NCI-H146 (cell line): ENCODE measurements around the gene RAI1.

Source experiments
- DNase-seq: peaks from one replicate; lab custom pipeline; 2025; lab: John Stamatoyannopoulos, UW

The RAI1 gene

GRCh38 chr17:17831208-17832031 lies 150.2 kb downstream of the RAI1 start:
- no peak for DNase-seq

GRCh38 chr17:17832032-17832363 lies 150.7 kb downstream of the RAI1 start:
- no peak for DNase-seq

- no peak for DNase-seq
These were observed 152.6 kb downstream of the RAI1 start for GRCh38 chr17:17833658-17834357.

- DNase-seq: no peak
These were observed 153.7 kb downstream of the RAI1 start for GRCh38 chr17:17834974-17835373.

GRCh38 chr17:17835415-17836249 lies 154.4 kb downstream of the RAI1 start:
- no peak for DNase-seq

GRCh38 chr17:17836250-17836817 lies 155.1 kb downstream of the RAI1 start:
- peak; percentile 96 for DNase-seq

GRCh38 chr17:17836818-17837379 lies 155.6 kb downstream of the RAI1 start, which contains the start of gene SREBF1:
Gene SREBF1 (minus strand): TSS chr17:17836986. CDS start chr17:17836817, 169 bp downstream.
- peak; percentile 59 for DNase-seq

- no peak for DNase-seq
These were observed 156.1 kb downstream of the RAI1 start for GRCh38 chr17:17837380-17837821.

GRCh38 chr17:17837966-17838962 lies 157.0 kb downstream of the RAI1 start:
- DNase-seq: peak; percentile 16

- DNase-seq: peak; percentile 95
These were observed 158.8 kb downstream of the RAI1 start for GRCh38 chr17:17839791-17840707.

- peak; percentile 35 for DNase-seq
These were observed 159.7 kb downstream of the RAI1 start for GRCh38 chr17:17840751-17841591.

- DNase-seq: no peak
These were observed 160.4 kb downstream of the RAI1 start for GRCh38 chr17:17841601-17842025.

- DNase-seq: no peak
These were observed 161.0 kb downstream of the RAI1 start for GRCh38 chr17:17842111-17842876.

GRCh38 chr17:17843096-17843495 lies 161.8 kb downstream of the RAI1 start:
- no peak for DNase-seq

GRCh38 chr17:17844079-17844478 lies 162.8 kb downstream of the RAI1 start:
- no peak for DNase-seq

- no peak for DNase-seq
These were observed 163.2 kb downstream of the RAI1 start for GRCh38 chr17:17844500-17844899.

GRCh38 chr17:17845046-17845775 lies 164.0 kb downstream of the RAI1 start:
- peak; percentile 28 for DNase-seq
